HL-60 (cell line): ENCODE results near the gene DENND5A.

Experiments used
- CTCF ChIP-seq: IDR thresholded peaks from one replicate; pipeline ENCODE4 v1.5.1; 2011; ENCODE audit warnings: low read length, control low read depth, inconsistent platforms; ENCODE audit not compliant: insufficient read depth
- GABPA ChIP-seq: IDR thresholded peaks from 2 replicates; pipeline ENCODE4 v1.6.1; 2012; ENCODE audit warnings: low read depth
- POLR2AphosphoS5 ChIP-seq: IDR thresholded peaks from 2 replicates; pipeline ENCODE4 v1.6.1; 2012; ENCODE audit warnings: low read depth
- TF ChIP-seq, protein P1 (sequence below): IDR thresholded peaks from 2 replicates; pipeline ENCODE4 v1.6.1; 2012; ENCODE audit warnings: low read depth; ENCODE audit not compliant: insufficient replicate concordance

DNA sequence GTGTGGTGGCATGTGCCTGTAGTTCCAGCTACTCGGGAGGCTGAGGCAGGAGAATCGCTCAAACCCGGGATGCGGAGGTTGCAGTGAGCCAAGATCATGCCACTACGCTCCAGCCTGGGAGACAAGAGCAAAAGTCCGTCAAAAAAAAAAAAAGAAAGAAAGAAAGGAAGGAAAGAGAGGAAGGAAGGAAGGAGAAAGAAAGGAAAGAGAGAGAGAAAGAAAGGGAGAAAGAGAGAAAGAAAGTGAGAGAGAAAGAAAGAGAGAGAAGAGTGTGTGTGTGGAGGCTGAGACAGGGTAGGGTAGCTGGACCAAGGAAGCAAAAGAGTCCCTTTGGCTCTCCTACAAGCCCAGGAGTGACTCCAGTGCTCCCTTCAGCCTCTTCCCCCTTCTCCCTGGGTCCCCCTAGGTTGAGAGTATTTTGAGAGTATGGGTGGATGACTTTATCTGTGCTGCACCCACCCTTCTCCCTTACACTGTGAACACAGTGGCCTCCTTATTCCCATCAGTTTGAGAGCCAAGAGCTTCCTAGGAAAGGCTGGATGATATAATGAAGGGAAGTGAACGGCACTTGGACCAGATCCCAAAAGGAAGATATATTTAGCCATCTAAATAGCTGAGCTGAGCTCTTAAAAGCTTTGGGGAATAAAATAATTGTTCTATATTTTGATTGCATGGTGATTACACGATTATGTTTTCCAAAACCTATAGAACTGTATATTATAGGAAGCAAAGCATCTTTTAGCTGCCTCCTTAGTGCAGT is 9.5 kb upstream of the DENND5A start:
- TF ChIP-seq CTCF (no peak), POLR2AphosphoS5 (no peak), GABPA (no peak)
- TF ChIP-seq, protein P1, sequence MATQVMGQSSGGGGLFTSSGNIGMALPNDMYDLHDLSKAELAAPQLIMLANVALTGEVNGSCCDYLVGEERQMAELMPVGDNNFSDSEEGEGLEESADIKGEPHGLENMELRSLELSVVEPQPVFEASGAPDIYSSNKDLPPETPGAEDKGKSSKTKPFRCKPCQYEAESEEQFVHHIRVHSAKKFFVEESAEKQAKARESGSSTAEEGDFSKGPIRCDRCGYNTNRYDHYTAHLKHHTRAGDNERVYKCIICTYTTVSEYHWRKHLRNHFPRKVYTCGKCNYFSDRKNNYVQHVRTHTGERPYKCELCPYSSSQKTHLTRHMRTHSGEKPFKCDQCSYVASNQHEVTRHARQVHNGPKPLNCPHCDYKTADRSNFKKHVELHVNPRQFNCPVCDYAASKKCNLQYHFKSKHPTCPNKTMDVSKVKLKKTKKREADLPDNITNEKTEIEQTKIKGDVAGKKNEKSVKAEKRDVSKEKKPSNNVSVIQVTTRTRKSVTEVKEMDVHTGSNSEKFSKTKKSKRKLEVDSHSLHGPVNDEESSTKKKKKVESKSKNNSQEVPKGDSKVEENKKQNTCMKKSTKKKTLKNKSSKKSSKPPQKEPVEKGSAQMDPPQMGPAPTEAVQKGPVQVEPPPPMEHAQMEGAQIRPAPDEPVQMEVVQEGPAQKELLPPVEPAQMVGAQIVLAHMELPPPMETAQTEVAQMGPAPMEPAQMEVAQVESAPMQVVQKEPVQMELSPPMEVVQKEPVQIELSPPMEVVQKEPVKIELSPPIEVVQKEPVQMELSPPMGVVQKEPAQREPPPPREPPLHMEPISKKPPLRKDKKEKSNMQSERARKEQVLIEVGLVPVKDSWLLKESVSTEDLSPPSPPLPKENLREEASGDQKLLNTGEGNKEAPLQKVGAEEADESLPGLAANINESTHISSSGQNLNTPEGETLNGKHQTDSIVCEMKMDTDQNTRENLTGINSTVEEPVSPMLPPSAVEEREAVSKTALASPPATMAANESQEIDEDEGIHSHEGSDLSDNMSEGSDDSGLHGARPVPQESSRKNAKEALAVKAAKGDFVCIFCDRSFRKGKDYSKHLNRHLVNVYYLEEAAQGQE: no peak
